ENCODE measurements around the gene EFNA1.
A peak's percentile ranks its signal among the peaks of the same experiment; 100 is the strongest.

The EFNA1 gene

DNA sequence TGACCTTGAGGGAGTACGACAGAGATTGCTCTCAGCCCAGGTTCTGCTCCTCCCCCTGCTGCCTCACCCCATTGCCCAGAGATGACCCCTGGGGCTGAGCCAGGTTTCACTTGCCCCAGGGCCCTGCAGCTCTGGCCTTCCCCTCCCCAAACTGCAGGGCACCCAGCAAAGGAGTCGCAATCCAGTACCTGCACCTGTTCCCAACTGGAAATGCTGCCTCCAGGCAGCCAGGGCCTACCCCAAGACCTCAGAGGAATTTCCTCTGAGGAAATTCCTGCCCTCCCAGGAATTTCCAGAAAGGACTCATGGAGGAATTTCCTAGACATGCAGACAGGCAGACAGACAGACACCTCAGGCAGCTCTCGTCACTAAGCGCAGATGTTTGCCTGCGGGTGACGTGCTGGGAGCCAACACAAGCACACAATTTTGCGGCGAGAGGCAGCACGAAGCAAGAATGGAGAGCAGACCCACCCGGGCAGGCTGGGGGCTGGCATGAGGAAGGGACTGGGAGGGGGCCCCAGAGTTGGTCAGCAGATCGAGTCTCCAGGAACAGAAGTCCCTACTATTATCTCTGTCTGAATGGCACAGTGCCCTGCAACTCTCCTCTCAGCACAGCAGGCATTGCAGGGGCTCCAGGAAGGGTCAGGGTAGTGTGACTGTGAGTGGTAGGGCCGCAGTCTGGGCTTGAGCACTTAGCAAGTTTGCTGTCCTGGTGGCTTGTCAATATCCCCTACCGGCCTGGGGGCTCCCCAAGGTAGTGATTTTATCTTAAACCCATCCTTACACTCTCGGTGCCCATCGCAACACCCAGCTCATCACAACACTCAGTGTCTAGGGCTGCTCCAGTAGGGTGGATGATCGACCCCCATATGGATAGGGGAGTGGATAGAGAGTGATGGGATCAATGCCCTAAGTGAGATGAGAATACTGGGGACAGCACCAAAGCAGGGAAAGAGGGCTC is 2.9 kb upstream of the EFNA1 start:
- no peak for DNase-seq (ENCODE audit: low spot score)

DNA sequence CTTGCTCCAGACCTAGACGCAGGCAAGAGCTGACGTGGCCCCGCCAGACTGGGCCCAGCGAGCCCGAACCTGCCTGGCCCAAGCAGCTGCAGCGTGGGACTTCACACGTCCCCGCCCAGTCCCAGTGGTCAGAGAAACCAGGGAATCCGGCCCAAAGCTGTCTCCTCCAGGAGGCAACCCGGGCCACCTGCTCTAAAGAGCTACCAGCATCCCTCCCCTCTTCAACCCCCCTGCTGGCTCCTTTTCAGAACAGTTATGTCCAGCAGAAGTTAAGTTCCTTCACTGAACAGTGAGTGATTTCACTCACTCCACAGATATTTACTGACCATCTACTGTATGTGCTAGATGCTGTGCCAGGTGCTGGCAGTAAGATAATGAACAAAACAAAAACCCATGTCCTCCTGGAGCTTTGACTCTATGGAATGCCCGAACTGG is 2.1 kb upstream of the EFNA1 start:
- DNase-seq (ENCODE audit: low spot score), result no peak

DNA sequence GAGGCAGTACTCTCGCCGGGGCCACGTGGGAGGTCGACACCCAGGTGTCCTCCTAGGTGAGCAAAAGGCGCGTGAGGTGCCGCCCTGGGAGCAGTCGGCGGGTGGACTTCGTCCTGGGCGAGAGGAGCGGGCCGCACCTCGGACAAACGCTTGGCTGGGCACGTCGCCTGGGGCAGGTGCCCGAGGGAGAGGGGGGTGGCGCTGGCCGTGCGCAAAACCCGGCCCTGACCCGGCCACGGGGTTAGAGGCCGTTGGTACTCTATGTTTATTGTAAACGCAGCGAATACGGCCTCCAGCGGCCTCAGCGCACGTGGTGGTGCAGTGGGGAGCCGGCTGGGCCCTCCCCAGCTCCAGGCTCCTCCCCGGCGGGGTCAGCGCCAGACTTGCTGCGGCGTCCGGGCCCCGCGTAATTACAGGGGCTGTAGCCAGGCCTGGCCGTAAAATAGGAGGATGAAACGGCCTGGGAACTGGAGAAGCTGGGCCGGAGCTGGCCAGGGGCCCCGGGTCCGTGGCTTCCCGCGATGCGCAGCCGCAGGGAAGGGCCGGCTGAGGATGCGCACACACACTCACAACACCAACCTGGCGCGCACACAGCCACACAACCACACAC is 1.6 kb upstream of the EFNA1 start:
- no peak for DNase-seq (ENCODE audit: low spot score)

DNA sequence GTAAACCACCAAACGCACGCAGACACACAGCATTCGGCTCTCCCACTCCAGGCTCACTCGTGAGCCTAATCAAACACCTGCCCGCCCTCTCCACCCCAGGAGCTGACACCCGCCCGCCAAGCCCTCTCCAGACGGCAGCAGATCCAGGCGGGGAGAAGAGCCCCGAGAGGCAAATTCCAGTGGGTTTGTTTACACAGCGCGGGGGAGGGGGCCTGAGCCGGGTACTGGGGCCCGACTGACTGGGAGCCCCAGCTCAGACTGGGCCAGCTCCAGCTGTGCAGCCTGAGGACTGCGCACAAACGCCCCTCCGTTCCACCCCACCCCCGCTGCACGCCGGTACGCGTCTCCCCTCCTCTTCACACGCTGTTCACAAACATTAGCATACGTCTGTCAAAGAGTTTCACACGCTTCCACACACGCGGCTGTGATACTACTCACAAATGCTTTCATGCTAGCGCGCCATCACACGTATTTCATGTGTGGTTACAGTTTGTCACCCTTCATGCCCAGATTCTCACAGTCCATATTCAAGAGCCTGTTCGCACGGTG is 1.0 kb upstream of the EFNA1 start:
- no peak for DNase-seq (ENCODE audit: low spot score)

DNA sequence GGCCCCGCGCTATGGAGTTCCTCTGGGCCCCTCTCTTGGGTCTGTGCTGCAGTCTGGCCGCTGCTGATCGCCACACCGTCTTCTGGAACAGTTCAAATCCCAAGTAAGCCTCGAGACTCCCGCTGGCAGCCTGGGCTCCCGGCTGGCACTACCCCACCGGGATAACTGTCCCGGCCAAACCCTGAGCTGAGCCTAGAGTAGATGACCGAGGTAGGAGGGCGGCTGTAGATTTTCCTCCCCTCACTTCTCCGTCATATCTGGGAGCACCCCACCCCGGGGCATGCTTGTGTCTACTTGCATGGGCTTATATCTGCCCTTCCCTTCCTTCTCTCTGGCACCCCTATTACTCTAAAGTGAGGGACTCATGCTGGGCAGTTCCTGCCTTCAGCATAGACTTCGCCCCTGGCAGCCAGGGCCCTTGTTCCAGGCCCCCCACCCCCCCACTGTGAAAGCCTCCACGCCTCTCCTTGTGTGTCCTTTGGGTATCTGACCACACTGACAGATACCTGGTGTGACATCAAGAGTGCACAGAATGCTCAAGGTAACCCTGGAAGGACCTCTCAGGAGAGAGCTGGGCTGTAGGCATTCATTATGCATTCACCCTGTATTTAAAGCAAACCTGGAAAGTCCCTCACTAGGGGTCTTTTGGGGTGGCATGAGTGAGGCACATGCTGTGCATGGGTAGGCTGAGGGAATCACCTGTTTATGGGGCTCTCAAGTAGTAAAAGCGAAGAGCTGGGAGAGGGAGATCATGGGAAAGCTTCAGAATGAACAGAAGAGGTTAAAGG is 485 bp downstream of the EFNA1 start:
- DNase-seq (ENCODE audit: low spot score), result no peak

DNA sequence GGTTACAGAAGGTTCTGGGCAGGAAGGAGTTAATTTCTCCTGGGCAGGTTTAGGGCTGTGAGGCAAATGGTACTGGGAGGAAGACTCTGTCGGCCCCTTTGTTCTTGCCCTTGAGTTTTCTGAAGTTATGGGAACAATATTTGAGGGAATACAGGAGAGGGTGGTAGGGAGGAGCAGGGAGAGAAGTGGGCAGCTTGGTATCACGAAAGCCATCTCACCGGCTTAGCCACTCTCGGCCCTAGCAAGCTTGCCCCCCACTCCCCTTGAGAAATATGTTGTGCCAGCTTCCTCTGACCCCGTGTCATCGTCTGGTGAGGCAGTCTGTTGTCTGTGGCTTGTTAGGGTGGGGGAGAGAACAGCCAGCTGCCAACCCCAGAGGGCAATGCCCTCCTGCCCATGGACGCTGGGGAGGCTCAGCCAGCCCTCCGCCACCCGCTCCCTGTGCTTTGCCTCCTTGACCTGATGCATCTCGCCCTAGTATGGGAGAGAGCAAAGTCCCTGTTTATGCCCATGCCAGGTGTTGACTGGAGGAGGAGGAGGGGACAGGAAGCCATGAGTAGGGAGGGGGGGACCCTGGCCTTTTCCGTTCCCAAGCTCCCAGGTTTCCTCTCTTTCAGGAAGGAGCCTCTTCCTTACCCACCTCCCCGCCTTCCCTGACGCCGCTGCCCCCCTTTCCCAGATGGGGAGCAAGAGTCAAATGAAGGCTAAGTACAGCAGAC is 1.2 kb downstream of the EFNA1 start:
- DNase-seq (ENCODE audit: low spot score), result no peak

DNA sequence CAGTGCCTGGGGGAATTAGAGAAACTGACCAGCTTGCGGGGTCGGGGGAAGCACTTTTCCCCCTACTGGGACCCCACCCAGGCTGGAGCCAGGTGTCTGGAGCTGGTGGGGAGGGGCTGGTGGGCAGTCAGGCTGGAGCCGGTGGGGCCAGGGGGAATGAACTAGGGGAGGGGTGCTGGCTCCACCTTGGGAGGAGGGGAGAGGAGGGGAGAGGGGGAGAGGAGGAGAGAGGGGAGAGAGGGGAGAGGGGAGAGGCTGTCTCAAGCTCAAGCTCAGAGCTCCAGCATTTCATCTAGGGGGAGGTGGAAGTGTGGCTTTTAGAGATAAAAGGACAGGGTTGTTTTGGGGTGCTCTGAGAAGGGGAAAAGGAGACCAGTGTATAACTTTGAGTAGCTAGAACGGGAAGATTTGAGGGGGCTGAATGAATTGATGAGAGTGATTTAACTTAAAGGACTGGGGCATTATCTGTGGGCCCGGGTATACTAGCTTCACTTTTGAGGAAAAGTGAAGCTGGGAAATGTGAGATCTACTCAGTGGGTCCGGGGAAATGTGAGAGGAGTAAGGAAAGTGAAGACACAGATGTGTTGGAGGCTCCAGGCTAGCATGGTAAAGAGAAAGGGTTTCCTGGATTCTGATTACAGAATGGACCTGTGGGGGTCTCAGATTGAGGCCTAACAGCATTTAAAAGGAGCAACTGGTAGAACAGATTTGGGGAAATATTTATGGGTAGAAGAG is 2.8 kb downstream of the EFNA1 start:
- no peak for DNase-seq (ENCODE audit: low spot score)

DNA sequence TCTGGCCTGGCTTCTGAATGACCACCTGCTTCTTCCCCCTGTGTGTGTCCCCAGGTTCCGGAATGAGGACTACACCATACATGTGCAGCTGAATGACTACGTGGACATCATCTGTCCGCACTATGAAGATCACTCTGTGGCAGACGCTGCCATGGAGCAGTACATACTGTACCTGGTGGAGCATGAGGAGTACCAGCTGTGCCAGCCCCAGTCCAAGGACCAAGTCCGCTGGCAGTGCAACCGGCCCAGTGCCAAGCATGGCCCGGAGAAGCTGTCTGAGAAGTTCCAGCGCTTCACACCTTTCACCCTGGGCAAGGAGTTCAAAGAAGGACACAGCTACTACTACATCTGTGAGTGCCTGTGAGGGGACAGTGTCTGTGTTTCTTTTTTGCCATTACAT is 3.6 kb downstream of the EFNA1 start:
- DNase-seq (ENCODE audit: low spot score), result no peak

DNA sequence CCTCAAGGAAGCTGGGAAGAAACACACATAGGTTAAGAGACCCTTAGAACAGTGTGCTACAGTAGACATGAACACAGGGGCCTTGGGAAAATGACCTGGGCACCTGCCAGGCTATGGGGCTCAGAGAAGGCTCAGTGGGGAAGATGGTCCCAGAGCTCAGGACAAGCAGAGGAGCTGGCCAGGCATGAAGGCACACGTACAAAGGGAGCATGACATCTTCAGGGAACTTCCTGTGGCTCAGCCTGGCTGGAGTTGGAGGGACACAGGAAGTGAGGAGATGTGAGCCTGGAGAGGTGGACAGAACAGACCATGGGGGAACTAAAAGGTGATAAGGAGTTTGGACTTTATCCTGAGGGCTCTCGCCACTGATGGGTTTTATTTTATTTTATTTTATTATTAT is 4.2 kb downstream of the EFNA1 start:
- no peak for DNase-seq (ENCODE audit: low spot score)

DNA sequence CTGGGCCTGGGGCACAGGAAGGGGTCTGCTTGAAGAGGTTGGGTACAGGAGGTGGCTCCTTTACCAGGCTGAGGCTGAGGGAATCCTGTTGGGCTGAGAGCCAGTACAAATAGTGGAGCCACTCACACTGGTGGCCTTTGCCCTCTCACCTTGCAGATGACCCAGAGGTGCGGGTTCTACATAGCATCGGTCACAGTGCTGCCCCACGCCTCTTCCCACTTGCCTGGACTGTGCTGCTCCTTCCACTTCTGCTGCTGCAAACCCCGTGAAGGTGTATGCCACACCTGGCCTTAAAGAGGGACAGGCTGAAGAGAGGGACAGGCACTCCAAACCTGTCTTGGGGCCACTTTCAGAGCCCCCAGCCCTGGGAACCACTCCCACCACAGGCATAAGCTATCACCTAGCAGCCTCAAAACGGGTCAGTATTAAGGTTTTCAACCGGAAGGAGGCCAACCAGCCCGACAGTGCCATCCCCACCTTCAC is 6.2 kb downstream of the EFNA1 start:
- no peak for DNase-seq (ENCODE audit: low spot score)

DNA sequence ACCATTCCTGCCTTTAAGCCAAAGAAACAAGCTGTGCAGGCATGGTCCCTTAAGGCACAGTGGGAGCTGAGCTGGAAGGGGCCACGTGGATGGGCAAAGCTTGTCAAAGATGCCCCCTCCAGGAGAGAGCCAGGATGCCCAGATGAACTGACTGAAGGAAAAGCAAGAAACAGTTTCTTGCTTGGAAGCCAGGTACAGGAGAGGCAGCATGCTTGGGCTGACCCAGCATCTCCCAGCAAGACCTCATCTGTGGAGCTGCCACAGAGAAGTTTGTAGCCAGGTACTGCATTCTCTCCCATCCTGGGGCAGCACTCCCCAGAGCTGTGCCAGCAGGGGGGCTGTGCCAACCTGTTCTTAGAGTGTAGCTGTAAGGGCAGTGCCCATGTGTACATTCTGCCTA is 6.6 kb downstream of the EFNA1 start:
- no peak for DNase-seq (ENCODE audit: low spot score)

DNA sequence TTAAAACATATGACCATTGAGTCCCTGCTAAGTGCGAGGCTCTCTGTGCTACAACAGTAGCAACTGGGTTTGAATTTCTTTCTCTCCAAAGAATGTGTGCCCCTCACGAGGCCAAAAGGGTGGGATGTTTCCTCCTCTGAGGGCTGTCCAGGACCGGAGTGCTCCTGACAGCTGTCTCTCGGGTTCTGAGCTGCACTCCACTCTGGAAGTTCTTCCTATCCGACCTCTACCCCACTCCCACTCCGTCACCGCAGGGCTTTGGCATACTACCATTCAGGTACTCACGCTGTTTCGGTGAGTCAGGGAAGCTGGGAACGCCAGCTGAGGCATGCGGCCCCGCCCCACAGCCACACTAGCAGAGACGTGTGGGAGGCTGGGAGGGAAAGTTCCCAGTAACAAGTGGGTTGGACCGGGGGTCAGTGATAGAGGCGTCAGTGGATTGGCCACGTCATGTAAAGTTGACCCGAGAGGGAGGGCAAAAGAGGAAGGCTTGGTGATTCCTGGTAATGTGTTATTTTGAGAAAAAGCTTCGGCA is 7.3 kb downstream of the EFNA1 start:
- peak; percentile 92 for DNase-seq (ENCODE audit: low spot score)

DNA sequence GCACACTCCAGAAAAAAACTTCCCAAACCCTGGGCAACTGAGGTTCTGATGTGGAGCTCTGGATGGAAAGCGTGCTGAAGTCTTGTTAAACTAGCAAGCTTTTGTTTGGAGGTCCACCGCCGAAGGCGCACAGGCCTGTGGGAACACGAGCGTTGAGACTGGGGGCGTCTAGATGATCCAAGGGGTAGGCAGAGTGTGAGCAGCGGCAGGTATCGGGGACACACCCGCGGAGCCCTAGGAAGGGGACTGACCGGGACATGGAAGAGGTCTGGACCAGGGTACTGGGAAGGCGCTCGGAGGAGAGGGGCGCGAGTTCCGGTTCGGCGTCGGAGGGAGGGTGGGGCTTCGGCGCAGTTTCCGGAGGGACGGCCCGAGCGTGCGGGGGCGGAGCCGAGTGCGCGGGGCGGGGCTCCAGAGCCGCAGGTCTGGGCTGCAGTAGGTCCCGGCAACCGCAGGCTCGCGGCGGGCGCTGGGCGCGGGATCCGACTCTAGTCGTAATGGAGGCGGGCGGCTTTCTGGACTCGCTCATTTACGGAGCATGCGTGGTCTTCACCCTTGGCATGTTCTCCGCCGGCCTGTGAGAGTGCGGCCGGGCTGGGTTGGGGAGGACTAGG is 7.8 kb downstream of the EFNA1 start, which contains the start of gene SLC50A1:
Gene SLC50A1 (plus strand): TSS at position 438 of the 614 bp plus-strand sequence. CDS start 60 bp downstream, at position 498.
- peak; percentile 96 for DNase-seq (ENCODE audit: low spot score)

DNA sequence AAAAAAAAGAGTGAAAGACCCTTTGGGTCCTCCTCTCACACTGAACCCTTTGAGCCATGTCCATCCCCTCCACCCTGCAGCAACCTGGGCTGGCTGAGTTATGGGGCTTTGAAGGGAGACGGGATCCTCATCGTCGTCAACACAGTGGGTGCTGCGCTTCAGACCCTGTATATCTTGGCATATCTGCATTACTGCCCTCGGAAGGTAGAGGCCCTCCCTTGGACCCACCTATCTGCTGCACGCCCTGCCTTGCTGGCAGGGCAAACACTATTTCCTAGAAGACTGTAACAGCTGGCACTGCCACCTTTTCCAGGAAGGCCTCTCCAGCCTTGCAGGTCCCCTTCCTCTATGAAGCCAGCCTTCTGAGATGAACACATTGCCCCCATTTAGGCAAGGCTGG is 9.1 kb downstream of the EFNA1 start:
- DNase-seq (ENCODE audit: low spot score), result no peak

DNA sequence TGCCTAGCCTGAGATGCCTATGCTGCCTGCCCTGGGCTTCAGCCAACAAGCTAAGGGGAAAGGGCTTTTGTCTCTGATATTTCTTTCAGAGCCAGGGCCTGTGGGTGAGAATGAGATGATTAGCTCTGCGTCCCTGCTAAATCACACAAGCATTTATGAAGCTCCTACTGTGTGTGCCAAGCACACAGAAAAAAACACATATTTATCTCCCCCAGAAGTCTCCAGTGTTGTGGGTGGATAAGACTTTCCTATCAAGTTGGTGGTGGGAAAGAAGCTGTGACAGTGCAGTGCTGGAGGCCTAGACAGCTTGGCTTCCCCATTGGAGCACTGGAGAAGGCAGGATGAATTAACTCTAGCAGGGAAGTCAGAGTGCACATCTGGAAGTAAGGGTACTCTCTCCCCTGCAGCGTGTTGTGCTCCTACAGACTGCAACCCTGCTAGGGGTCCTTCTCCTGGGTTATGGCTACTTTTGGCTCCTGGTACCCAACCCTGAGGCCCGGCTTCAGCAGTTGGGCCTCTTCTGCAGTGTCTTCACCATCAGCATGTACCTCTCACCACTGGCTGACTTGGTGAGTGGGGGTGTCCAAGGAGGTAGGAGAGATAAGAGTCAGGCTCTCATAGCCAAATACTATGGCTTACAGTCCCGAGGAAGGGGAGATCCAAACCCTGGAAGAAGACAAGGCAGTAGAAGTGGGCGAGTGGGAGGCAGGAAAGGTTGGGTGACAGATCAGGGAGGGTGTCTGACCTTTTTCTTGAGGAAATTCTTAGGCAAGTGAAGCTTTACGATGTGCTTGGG is 9.7 kb downstream of the EFNA1 start:
- no peak for DNase-seq (ENCODE audit: low spot score)

DNA sequence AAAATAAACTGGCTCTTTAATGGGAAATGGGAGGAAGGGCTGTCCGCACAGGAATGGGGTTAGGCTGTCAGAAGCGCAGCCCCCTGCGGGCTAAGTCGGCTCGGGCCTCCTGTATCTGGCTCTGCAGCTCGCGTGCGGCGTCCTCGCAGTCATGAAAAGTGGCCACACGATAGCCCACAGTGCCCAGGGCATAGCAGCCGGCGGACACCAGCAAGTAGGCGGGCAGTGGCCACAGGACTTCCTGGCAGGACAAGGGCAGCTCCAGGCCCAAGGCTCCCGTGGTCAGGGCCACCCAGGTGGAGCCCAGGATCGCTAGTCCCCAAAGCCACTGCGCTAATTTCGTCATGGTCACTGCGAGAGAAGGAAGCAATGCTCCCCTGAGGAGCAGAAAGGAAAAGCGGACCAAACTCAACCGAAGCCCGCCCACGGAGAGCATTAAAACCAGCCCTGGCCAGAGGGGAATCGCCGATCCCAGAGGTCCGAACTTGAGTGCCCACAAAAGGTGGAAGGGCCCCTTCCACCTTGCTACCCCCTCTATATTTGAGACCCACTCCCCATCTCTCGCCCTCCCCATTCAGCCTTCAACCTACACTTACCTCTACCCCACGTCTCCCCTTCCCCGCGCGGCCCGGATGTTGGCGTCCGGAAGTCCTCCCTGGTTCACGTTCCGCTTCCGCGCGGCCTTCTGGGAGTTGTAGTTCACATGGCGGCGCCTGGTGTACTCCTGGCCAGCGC is 12.4 kb downstream of the EFNA1 start, which contains the start of gene DPM3:
Gene DPM3 (minus strand): TSS at position 637 of the 735 bp plus-strand sequence. CDS start 291 bp downstream, at position 346.
- DNase-seq (ENCODE audit: low spot score), result peak; percentile 85

DNA sequence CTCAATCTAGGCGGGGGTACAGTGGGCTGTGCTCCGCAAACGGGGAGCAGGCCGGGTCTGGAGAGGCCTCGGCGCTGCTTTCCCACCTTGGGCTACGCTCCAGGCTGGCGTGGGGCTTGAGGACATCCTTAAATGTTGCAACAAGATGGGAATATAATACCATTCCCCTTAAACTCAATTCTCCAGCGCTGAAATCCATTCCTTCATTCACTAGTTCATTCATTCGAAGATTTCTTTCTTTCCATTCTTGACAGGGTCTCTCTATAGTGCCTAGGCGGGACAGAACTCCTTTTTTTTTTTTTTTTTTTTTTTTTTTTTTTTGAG is 12.9 kb downstream of the EFNA1 start:
- DNase-seq (ENCODE audit: low spot score), result no peak

DNA sequence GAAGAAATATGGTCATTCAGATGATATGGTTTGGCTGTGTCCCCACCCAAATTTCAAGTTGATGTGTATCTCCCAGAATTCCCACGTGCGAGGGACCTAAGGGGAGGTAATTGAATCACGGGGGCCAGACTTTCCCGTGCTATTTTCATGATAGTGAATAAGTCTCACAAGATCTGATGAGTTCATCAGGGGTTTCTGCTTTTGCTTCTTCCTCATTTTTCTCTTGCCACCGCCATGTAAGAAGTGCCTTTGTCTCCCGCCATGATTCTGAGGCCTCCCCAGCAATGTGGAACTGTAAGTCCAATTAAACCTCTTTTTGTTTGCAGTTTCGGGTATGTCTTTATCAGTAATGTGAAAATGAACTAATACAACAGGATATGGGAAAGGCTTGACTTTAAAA is 14.1 kb downstream of the EFNA1 start:
- no peak for DNase-seq (ENCODE audit: low spot score)
